Lower leg skin (tissue), 4 donors: ENCODE results near the gene REG1B. TPM values are rescaled to one million over a fixed set of nuclear protein-coding genes. Genes with fewer than 3 reads are reported as not detected.

Source experiments
- DNase-seq, 2 donors: peaks; one replicate each; pipeline ENCODE4 v3.0.0-alpha.2; 2019; ENCODE audit warnings: low spot score in 2 of 2
- H3K4me3 ChIP-seq: fragments of 200-600 bp; sonication (generic); 2 replicates; pipeline ENCODE4 v1.5.1; 2017; ENCODE audit warnings: mild to moderate bottlenecking, low read depth; ENCODE audit not compliant: poor library complexity, severe bottlenecking
- CTCF ChIP-seq, 3 donors: fragments of 450-650 bp; IDR thresholded peaks; one replicate each; pipeline ENCODE4 v1.5.1; 2016; ENCODE audit warnings: antibody characterized with exemption in 3 of 3, mild to moderate bottlenecking in 3 of 3, moderate library complexity in 2 of 3
- POLR2A ChIP-seq, 2 donors: fragments of 450-650 bp; IDR thresholded peaks; one replicate each; pipeline ENCODE4 v1.6.1; 2016 to 2017; ENCODE audit warnings: antibody characterized with exemption in 2 of 2, mild to moderate bottlenecking in 1 of 2, moderate library complexity in 1 of 2
- WGBS, 2 donors: methylation state at CpG; one replicate each; pipeline ENCODE4 v1.1.5; 2018; 5-methylcytosine and 5-hydroxymethylcytosine counted together
- intact Hi-C: fragments of 100-400 bp; cut with DNase I; formaldehyde crosslinking; loops from one replicate; pipeline ENCODE4 v1.15.0; 2023; ENCODE audit warnings: low total_unique reads
- total RNA-seq, 4 donors: library from RNA; depleted of rRNA; stranded (reverse); fragments of >200 nt; gene quantifications; one replicate each; pipeline ENCODE4 v1.1.0, GENCODE V29; 2016

The REG1B gene
- not detected for total RNA-seq

DNA sequence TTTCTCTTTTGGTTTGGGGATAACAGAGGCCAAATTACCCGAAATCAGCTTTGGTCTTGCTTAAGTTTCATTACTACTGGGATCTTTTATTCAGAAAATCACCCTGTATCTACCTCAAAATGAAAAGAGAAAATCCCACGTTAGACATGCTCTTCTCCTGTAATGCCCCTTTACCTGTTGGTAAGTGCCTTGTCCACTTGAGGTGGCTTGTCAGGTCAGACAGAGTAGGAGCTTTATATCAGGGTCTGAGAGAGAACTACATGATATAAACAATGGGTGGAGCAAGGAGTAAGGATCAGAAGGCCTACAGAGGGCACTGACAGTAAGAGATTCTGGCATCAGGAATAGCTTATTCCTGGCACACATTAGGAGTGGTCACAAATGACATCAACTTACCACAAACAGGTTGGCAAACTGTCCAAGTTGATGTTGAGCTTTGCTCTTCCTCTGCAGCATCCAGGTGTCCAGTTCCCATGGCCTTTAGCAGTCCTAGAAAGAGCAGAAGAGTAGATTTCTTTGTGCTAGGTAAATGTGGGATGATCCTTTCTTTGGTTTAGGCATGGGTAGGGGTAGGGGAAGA, at the start of gene REG1B:
REG1B (minus strand) TSS at position 209 of the 580 bp plus-strand sequence. CDS start 381 bp downstream, outside the sequence.
- DNase-seq, result no peak
- no peak for TF ChIP-seq CTCF (IDR thresholded peaks at IDR 0.05)
- no peak for TF ChIP-seq POLR2A (IDR thresholded peaks at IDR 0.05)
- 68 to 75% methylated on average over 2 of the region's 2 CpGs for WGBS, 2 donors
- no peak within 1 kb of the TSS for H3K4me3 ChIP-seq
- intact Hi-C loops, result no loop called here

GRCh38 chr2:79131687-79132086, 43.9 kb upstream of the REG1B start:
- no peak overlapping the region for H3K4me3 ChIP-seq
- intact Hi-C loops, result no loop called here
- DNase-seq, result no peak
- WGBS, 2 donors, result 78 to 86% methylated on average over 4 of the region's 4 CpGs
- TF ChIP-seq CTCF (IDR thresholded peaks at IDR 0.05) (no peak), POLR2A (IDR thresholded peaks at IDR 0.05) (no peak)

- DNase-seq, result no peak
- intact Hi-C loops, result no loop called here
- TF ChIP-seq POLR2A (IDR thresholded peaks at IDR 0.05), result no peak
- no peak overlapping the region for H3K4me3 ChIP-seq
These were observed 42.0 kb upstream of the REG1B start for GRCh38 chr2:79129804-79130203.

GRCh38 chr2:79129260-79129659, 41.5 kb upstream of the REG1B start:
- 79 to 80% methylated on average over 6 of the region's 6 CpGs for WGBS, 2 donors
- intact Hi-C loops, result no loop called here
- no peak for DNase-seq
- no peak overlapping the region for H3K4me3 ChIP-seq
- TF ChIP-seq POLR2A (IDR thresholded peaks at IDR 0.05), result no peak
- TF ChIP-seq CTCF (IDR thresholded peaks at IDR 0.05), result no peak

- WGBS, 2 donors, result 87 to 88% methylated on average over 3 of the region's 3 CpGs
- no peak for DNase-seq
- TF ChIP-seq CTCF (IDR thresholded peaks at IDR 0.05), result no peak
- TF ChIP-seq POLR2A (IDR thresholded peaks at IDR 0.05), result no peak
- intact Hi-C loops, result no loop called here
- no peak overlapping the region for H3K4me3 ChIP-seq
These were observed 40.6 kb upstream of the REG1B start for GRCh38 chr2:79128406-79128805.

- DNase-seq, result no peak
- TF ChIP-seq CTCF (IDR thresholded peaks at IDR 0.05), result no peak
- no peak for TF ChIP-seq POLR2A (IDR thresholded peaks at IDR 0.05)
- H3K4me3 ChIP-seq, result no peak overlapping the region
- intact Hi-C loops, result no loop called here
- 69 to 76% methylated on average over 3 of the region's 3 CpGs for WGBS, 2 donors
These were observed 37.9 kb upstream of the REG1B start for GRCh38 chr2:79125721-79125985.
